Renal pelvis (tissue), 4 donors: ENCODE measurements around the gene PLA1A. TPM values are rescaled to one million over a fixed set of nuclear protein-coding genes. Genes with fewer than 3 reads are reported as not detected.
"Not testable (repeated sequence)": the region's sequence is repeated elsewhere in the genome, so short reads cannot be mapped to it uniquely, and the experiment has no call there.

Experiments
- DNase-seq: peaks from one replicate; pipeline ENCODE4 v3.0.0-alpha.2; 2013
- polyA plus RNA-seq, 3 donors: library from polyadenylated mRNA; unstranded; fragments of 120-200 nt; gene quantifications; one replicate each; pipeline ENCODE4 v1.2.1, GENCODE V29; 2013; ENCODE audit not compliant: insufficient read length in 3 of 3

PLA1A gene
- polyA plus RNA-seq, 3 donors = 7.6 to 8.4 (median 8.0) TPM

- DNase-seq = no peak
Measured at GRCh38 chr3:119575507-119575906, 22.2 kb upstream of the PLA1A start.

- peak; percentile 85 for DNase-seq
Measured at GRCh38 chr3:119579366-119580066, 18.2 kb upstream of the PLA1A start, which contains the start of gene ADPRH. Gene ADPRH (plus strand): TSS chr3:119579492. CDS start chr3:119582170, 2,678 bp downstream.

- DNase-seq = no peak
Measured at GRCh38 chr3:119580067-119580760, 17.5 kb upstream of the PLA1A start.

- no peak for DNase-seq
Measured at GRCh38 chr3:119582178-119582577, 15.5 kb upstream of the PLA1A start.

GRCh38 chr3:119585208-119585607 is 12.5 kb upstream of the PLA1A start:
- no peak for DNase-seq

GRCh38 chr3:119585856-119586570 is 11.7 kb upstream of the PLA1A start:
- no peak for DNase-seq

- no peak for DNase-seq
Measured at GRCh38 chr3:119586733-119587172, 10.9 kb upstream of the PLA1A start.

- no peak for DNase-seq
Measured at GRCh38 chr3:119588112-119588511, 9.6 kb upstream of the PLA1A start.

- no peak for DNase-seq
Measured at GRCh38 chr3:119589102-119589773, 8.4 kb upstream of the PLA1A start.

GRCh38 chr3:119590706-119591105 is 7.0 kb upstream of the PLA1A start:
- DNase-seq = no peak

GRCh38 chr3:119592861-119593260 is 4.8 kb upstream of the PLA1A start:
- no peak for DNase-seq

GRCh38 chr3:119594066-119594465 is 3.6 kb upstream of the PLA1A start:
- DNase-seq = no peak

GRCh38 chr3:119594929-119595328 is 2.8 kb upstream of the PLA1A start:
- not testable (repeated sequence) for DNase-seq

- DNase-seq = no peak
Measured at GRCh38 chr3:119595639-119596334, 1.9 kb upstream of the PLA1A start.

- no peak for DNase-seq
Measured at GRCh38 chr3:119596398-119596797, 1.3 kb upstream of the PLA1A start.

GRCh38 chr3:119598410-119599098 is 869 bp downstream of the PLA1A start:
- DNase-seq = no peak

GRCh38 chr3:119599558-119600174 is 2.0 kb downstream of the PLA1A start:
- DNase-seq = no peak

- no peak for DNase-seq
Measured at GRCh38 chr3:119600732-119601131, 3.0 kb downstream of the PLA1A start.

- no peak for DNase-seq
Measured at GRCh38 chr3:119601154-119601553, 3.5 kb downstream of the PLA1A start.

- no peak for DNase-seq
Measured at GRCh38 chr3:119602676-119603075, 5.0 kb downstream of the PLA1A start.
